ENCODE data around the gene SETMAR. TPM values are rescaled to one million over a fixed set of nuclear protein-coding genes. Genes with fewer than 3 reads are reported as not detected.
A peak's percentile ranks its signal among the peaks of the same experiment; 100 is the strongest.

SETMAR gene
- total RNA-seq, 2 experiments from 2014 or later: 16.6 to 19.2 TPM

DNA sequence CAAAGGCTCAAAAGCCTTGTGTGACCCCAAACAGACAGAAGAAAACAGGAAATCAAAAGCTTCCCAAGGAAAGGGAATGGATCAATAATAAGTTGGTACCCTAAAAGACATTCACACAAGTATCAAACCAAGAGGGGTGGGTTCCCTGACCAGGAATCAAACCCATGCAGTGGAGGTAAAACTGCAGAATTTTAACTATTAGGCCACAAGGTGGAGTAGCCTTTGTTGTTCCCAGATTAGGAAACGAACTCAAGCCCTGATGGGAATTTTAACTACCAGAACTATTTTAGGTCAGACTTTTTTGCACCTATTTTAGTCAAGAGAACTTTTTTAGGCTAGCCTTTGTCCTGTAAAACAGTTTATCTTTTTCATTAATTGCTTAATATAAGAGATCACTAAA is 31.4 kb downstream of the SETMAR start:
- H3K4me3 ChIP-seq (ENCODE audit: low read depth, low read length, poor library complexity, severe bottlenecking): no peak overlapping the region
- TF ChIP-seq EZH2phosphoT487 (IDR thresholded peaks at IDR 0.05; ENCODE audit: borderline replicate concordance, low read depth, low read length): no peak
- TF ChIP-seq, protein P1, sequence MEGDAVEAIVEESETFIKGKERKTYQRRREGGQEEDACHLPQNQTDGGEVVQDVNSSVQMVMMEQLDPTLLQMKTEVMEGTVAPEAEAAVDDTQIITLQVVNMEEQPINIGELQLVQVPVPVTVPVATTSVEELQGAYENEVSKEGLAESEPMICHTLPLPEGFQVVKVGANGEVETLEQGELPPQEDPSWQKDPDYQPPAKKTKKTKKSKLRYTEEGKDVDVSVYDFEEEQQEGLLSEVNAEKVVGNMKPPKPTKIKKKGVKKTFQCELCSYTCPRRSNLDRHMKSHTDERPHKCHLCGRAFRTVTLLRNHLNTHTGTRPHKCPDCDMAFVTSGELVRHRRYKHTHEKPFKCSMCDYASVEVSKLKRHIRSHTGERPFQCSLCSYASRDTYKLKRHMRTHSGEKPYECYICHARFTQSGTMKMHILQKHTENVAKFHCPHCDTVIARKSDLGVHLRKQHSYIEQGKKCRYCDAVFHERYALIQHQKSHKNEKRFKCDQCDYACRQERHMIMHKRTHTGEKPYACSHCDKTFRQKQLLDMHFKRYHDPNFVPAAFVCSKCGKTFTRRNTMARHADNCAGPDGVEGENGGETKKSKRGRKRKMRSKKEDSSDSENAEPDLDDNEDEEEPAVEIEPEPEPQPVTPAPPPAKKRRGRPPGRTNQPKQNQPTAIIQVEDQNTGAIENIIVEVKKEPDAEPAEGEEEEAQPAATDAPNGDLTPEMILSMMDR (conservative IDR thresholded peaks at IDR 0.05; ENCODE audit: low read length): peak; percentile 57
- no peaks in the 10 kb centered on the region for H3K4me1 ChIP-seq (ENCODE audit: insufficient read depth, low read length, poor library complexity, severe bottlenecking)
- 0 out of 2 replicates have a peak, but pooled peaks cover 2% of the 10 kb centered on the region for H3K9me3 ChIP-seq (ENCODE audit: low read length)
- ChIA-PET CTCF (ENCODE audit: unreplicated experiment) (no interaction called here), POLR2A (no interaction called here)
- no peaks in the 10 kb centered on the region for H3K9me2 ChIP-seq (ENCODE audit: insufficient read depth, low read length)
- no peak overlapping the region for H3K27ac ChIP-seq (ENCODE audit: low read depth, low read length, poor library complexity, severe bottlenecking)
- BruUV-seq (replicated peaks): no TSS peak
- H2AFZ ChIP-seq (ENCODE audit: low read length): no peak overlapping the region
- no peaks in the 10 kb centered on the region for H3K79me2 ChIP-seq (ENCODE audit: insufficient read depth, low read depth, low read length)
- H3K4me2 ChIP-seq (ENCODE audit: low read length): no peak overlapping the region
- H3K36me3 ChIP-seq (ENCODE audit: insufficient read depth, low read length): no peaks in the 10 kb centered on the region
- no peak for DNase-seq (ENCODE audit: low spot score)
- intact Hi-C loops (cut with micrococcal nuclease; ENCODE audit: unreplicated experiment): no loop called here
- no peaks in the 10 kb centered on the region for H4K20me1 ChIP-seq (ENCODE audit: insufficient read depth, low read length)

DNA sequence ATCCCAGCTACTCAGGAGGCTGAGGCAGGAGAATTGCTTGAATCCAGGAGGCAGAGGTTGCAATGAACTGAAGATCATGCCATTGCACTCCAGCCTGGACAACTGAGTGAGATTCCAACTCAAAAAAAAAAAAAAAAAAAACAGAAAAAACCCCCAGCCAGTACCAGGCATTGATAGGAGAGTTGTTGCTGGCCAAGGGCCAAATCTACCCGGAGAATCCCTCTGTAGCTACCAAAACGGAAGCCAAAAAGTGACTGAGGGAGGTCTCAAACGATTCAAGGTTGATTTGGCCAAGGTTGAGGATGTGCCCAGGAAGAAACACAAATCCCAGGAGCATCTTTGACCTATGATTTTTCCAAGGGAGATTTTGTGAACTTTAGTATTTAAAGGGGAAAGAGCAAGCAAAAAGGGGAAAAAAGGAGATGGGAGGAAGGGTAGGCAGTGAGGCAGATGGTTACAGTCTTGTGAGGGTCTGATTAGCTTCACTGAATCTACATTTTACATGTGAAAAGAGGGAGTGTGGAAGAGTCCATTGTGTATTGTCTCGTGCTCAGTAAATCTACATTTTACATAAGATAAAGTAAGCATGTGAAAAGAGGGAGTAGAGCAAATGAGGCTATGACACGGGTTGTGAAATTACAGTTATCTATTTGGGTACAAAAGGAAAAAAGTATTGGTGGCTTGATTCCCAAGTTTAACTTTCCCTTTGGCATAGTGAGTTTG is 32.8 kb downstream of the SETMAR start:
- H3K27ac ChIP-seq (ENCODE audit: low read depth, low read length, poor library complexity, severe bottlenecking): no peak overlapping the region
- no peak overlapping the region for H2AFZ ChIP-seq (ENCODE audit: low read length)
- CTCF ChIA-PET (ENCODE audit: unreplicated experiment): no interaction called here
- H3K79me2 ChIP-seq (ENCODE audit: insufficient read depth, low read depth, low read length): no peaks in the 10 kb centered on the region
- POLR2A ChIA-PET: no interaction called here
- intact Hi-C loops (cut with micrococcal nuclease; ENCODE audit: unreplicated experiment): no loop called here
- no peaks in the 10 kb centered on the region for H3K9me3 ChIP-seq (ENCODE audit: low read length)
- DNase-seq (ENCODE audit: low spot score): no peak
- no TSS peak for BruUV-seq (replicated peaks)
- TF ChIP-seq, protein P1 (conservative IDR thresholded peaks at IDR 0.05; ENCODE audit: low read length): no peak
- no peak for TF ChIP-seq EZH2phosphoT487 (IDR thresholded peaks at IDR 0.05; ENCODE audit: borderline replicate concordance, low read depth, low read length)
- H3K4me2 ChIP-seq (ENCODE audit: low read length): no peak overlapping the region
- H3K4me1 ChIP-seq (ENCODE audit: insufficient read depth, low read length, poor library complexity, severe bottlenecking): no peaks in the 10 kb centered on the region
- H3K9me2 ChIP-seq (ENCODE audit: insufficient read depth, low read length): no peaks in the 10 kb centered on the region
- H3K4me3 ChIP-seq (ENCODE audit: low read depth, low read length, poor library complexity, severe bottlenecking): no peak overlapping the region
- H3K36me3 ChIP-seq (ENCODE audit: insufficient read depth, low read length): no peaks in the 10 kb centered on the region
- H4K20me1 ChIP-seq (ENCODE audit: insufficient read depth, low read length): no peaks in the 10 kb centered on the region

DNA sequence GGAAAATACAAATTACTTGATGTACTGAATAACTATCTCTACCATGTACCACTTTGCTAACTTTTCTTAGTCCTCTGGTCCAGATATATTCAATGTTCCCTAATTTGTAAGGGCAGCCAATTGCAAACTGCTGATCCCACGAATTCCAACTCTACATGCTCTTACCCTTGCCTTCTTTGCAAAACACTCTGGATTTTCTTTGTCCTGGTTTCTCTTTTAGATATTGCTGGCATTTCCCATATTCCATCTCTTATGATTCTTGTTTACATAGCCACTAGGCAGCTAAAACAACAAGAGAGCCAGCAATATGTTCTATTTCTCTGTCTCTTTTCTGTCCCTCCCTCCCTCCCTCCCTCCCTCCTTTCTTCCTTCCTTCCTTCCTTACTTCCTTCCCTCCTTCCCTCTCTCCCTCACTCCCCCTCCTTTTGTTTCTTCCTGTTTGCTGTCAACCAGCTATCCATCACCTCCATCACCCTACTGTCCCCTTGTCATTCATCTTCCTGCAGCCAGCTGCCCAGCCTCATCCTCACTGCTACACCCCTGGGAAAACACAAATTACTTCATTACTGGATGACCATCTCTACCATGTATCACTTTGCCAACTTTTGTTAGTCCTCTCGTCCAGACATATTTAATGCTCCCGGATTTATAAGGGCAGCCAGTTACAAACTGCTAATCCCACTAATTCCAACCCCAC is 33.8 kb downstream of the SETMAR start:
- no peak overlapping the region for H3K27ac ChIP-seq (ENCODE audit: low read depth, low read length, poor library complexity, severe bottlenecking)
- DNase-seq (ENCODE audit: low spot score): no peak
- H3K4me3 ChIP-seq (ENCODE audit: low read depth, low read length, poor library complexity, severe bottlenecking): no peak overlapping the region
- intact Hi-C loops (cut with micrococcal nuclease; ENCODE audit: unreplicated experiment): no loop called here
- no peaks in the 10 kb centered on the region for H4K20me1 ChIP-seq (ENCODE audit: insufficient read depth, low read length)
- no peak overlapping the region for H2AFZ ChIP-seq (ENCODE audit: low read length)
- no peaks in the 10 kb centered on the region for H3K36me3 ChIP-seq (ENCODE audit: insufficient read depth, low read length)
- TF ChIP-seq, protein P1 (conservative IDR thresholded peaks at IDR 0.05; ENCODE audit: low read length): no peak
- TF ChIP-seq EZH2phosphoT487 (IDR thresholded peaks at IDR 0.05; ENCODE audit: borderline replicate concordance, low read depth, low read length): no peak
- CTCF ChIA-PET (ENCODE audit: unreplicated experiment): no interaction called here
- POLR2A ChIA-PET: interaction anchor here (0.7 kb wide), 1 partner anchor 10 kb away, joined by 3 read pairs; no protein-coding TSS in a partner anchor
- no peaks in the 10 kb centered on the region for H3K9me3 ChIP-seq (ENCODE audit: low read length)
- H3K4me2 ChIP-seq (ENCODE audit: low read length): no peak overlapping the region
- no peaks in the 10 kb centered on the region for H3K4me1 ChIP-seq (ENCODE audit: insufficient read depth, low read length, poor library complexity, severe bottlenecking)
- no peaks in the 10 kb centered on the region for H3K9me2 ChIP-seq (ENCODE audit: insufficient read depth, low read length)
- no TSS peak for BruUV-seq (replicated peaks)
- no peaks in the 10 kb centered on the region for H3K79me2 ChIP-seq (ENCODE audit: insufficient read depth, low read depth, low read length)
